ENCODE results near the gene ZNF723.

- TF ChIP-seq REST (IDR thresholded peaks at IDR 0.05; ENCODE audit: low read depth) (no peak), TCF12 (IDR thresholded peaks at IDR 0.05; ENCODE audit: low read depth) (no peak), YY1 (IDR thresholded peaks at IDR 0.05; ENCODE audit: low read depth) (no peak), EP300 (IDR thresholded peaks at IDR 0.05; ENCODE audit: borderline replicate concordance) (no peak), USF1 (IDR thresholded peaks at IDR 0.05) (no peak), ZBTB7A (IDR thresholded peaks at IDR 0.05; ENCODE audit: low read depth) (no peak), RAD21 (IDR thresholded peaks at IDR 0.05; ENCODE audit: low read depth) (no peak)
Measured at GRCh38 chr19:22901431-22902130, 69.5 kb downstream of the ZNF723 start.

All from Ishikawa (cell line).